Pericardium fibroblast (primary cell): ENCODE data around the gene PPIP5K1. TPM values are rescaled to one million over a fixed set of nuclear protein-coding genes. Genes with fewer than 3 reads are reported as not detected.

Experiments used
- total RNA-seq: library from RNA; depleted of rRNA; stranded (reverse); fragments of >200 nt; gene quantifications from 2 replicates; pipeline ENCODE4 v1.2.3, GENCODE V29; 2015

PPIP5K1 gene
- 1.4 and 6.0 TPM in 2 replicates for total RNA-seq

GRCh38 chr15:43589778-43590466 is at the start of gene PPIP5K1:
Gene PPIP5K1, minus strand, starts transcription at chr15:43590208. Its CDS starts 5,704 bp downstream, at chr15:43584504.

DNA sequence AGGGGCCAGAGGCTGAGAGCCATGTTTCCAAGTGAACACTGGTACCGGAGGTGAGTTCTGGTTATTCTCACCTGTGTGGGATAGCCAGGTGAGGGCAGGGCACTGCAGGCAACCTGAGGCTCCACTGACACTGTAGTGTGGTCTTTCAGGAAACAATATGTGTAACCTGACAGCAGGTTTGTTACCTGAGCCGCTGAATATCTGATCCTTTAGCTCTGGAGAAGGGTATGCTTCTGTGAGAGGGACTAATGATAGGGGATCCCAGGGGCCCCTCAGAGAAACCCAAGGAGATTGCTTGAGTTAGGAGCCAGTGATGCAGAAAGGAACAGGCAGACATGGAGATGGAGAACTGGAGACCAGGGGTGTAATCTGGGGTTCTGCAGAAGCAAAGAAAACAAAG is 28.7 kb upstream of the PPIP5K1 start, which contains the start of gene STRC:
Gene STRC (minus strand): TSS at position 101 of the 400 bp plus-strand sequence. CDS start 78 bp downstream, at position 23.

DNA sequence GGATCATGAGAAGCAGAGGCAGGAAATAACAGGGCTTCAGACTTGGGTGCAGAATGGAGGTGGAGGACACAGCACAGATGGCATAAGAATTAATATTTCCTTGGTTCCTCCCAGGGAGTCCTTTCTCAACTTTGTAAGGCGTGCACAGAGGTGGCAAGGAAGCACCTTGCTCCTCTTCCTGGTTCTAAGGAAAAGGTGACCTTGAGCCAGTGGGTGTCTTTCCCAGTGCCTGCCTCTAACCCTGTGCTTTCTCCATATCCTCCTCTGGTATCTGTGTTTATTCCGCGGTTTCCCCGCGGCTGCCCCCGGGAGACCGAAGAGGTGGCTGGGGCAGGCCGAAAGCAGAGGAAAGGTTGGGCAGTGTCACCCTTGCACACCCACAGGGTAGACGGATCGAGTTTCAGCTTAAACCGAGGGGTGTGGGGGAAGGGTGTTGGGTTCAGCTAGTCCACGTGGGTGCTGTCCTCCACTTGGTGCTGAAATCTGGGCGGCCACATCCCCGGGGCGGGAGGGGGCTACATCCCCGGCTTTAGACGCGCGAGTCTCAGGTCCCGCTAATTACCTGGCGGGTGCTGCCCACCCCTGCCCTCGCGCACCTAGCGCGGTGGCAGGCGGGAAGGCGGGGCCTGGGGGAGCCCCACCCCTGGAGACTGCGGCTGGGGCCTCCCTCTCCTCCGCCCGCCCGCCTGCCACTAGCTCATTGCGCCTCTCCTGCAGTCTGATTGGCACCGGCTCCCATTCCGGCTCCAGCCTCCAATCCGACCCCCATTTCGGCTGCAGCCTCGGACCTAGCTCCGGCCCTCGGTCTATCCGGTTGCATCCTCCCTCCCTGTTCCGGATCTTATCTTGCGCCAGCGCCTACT is 3.6 kb upstream of the PPIP5K1 start, which contains the start of gene CKMT1B:
Gene CKMT1B (plus strand): TSS at position 700 of the 863 bp plus-strand sequence. CDS start 192 bp downstream, outside the sequence.

GRCh38 chr15:43517354-43518196 is 72.4 kb downstream of the PPIP5K1 start, which contains the start of gene MAP1A:
Gene MAP1A, plus strand, starts transcription at chr15:43517608. Its CDS starts 3,866 bp downstream, at chr15:43521474.

DNA sequence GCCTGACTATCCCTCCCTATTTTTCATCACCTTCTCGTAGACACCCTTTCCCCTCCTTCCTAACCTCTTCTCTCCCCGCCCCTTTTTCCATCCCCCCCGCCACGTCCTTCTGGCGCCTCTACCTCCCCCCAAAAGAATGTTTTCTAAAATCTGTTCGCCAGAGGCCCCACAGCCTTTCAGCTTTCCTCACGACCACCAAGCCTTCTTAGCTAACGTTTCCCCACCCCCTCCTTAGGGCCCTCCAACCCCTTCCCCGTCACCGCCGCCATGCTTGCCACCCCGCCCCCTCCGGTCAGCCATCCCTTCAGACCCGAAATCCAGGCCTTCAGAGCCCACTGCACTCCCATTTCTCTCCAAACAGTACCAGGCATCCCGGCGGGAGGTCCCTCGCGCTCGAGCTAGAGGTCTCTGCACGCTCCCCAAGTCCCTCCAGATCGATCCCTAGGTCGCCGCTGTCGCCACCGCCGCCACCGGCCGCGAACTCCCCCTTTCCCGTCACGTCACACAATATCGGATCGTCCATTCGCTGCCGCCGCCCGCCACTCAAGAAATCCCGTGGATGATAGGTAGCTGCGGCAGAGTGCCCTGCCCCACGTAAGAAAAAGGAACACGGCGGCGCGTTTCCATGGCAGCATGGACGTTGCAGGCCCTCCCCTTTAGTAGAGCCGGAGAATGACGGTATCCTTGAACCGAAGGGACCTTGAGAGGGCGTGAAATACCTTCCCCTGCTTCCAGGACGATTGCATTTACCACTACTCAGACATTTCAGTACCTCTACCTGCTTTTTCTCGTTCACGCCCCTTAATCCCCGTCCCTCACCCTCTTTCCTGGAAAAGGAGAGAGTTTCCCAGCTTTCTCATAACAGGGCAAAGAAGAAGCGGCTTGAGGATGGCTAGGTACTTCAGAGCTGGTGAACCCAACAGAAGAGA is 97.1 kb downstream of the PPIP5K1 start, which contains the start of gene TP53BP1:
Gene TP53BP1 (minus strand): TSS at position 484 of the 929 bp plus-strand sequence. CDS start 113 bp downstream, at position 371.

Other genes starting within 250 kb of the PPIP5K1 start
- 9.5 and 12.8 TPM in 2 replicates for gene ZSCAN29, start 219.2 kb downstream of the PPIP5K1 start, total RNA-seq
- gene TUBGCP4, start 219.1 kb downstream of the PPIP5K1 start, total RNA-seq = 8.6 and 14.2 TPM in 2 replicates
- gene TP53BP1, start 97.1 kb downstream of the PPIP5K1 start, total RNA-seq = 18.0 and 18.8 TPM in 2 replicates
- gene MAP1A, start 72.6 kb downstream of the PPIP5K1 start, total RNA-seq = 9.7 and 25.5 TPM in 2 replicates
- gene CKMT1B, start 3.8 kb upstream of the PPIP5K1 start, total RNA-seq = not detected in 2 replicates
- gene STRC, start 28.6 kb upstream of the PPIP5K1 start, total RNA-seq = not detected in 2 replicates
- not detected in 2 replicates for gene CATSPER2, start 58.6 kb upstream of the PPIP5K1 start, total RNA-seq
- gene CKMT1A, start 103.7 kb upstream of the PPIP5K1 start, total RNA-seq = not detected in 2 replicates
- gene PDIA3, start 156.2 kb upstream of the PPIP5K1 start, total RNA-seq = 178 and 277 TPM in 2 replicates
- 0.85 and 3.7 TPM in 2 replicates for gene ELL3, start 186.8 kb upstream of the PPIP5K1 start, total RNA-seq
- gene SERF2, start 202.1 kb upstream of the PPIP5K1 start, total RNA-seq = 1,436 and 2,107 TPM in 2 replicates
- not detected in 2 replicates for gene SERINC4, start 210.0 kb upstream of the PPIP5K1 start, total RNA-seq
- gene HYPK, start 210.4 kb upstream of the PPIP5K1 start, total RNA-seq = 7.1 and 10.0 TPM in 2 replicates
- 7.6 and 23.2 TPM in 2 replicates for gene MFAP1, start 234.5 kb upstream of the PPIP5K1 start, total RNA-seq
- gene WDR76, start 236.8 kb upstream of the PPIP5K1 start, total RNA-seq = 0.51 and 4.3 TPM in 2 replicates